Endothelial cell of umbilical vein (primary cell): ENCODE results near the gene ACVR1C.

Experiments used
- CTCF ChIP-seq, 2 donors: IDR thresholded peaks; 1 replicate in 1 of 2; 2 replicates in 1 of 2; pipeline ENCODE4 v1.5.1; 2011; ENCODE audit warnings: low read length in 2 of 2, mild to moderate bottlenecking in 2 of 2, moderate library complexity in 2 of 2, control low read depth in 1 of 2, inconsistent platforms in 1 of 2, low read depth in 1 of 2; ENCODE audit not compliant: insufficient read depth in 1 of 2; ENCODE audit errors: extremely low read depth in 1 of 2
- EZH2 ChIP-seq: IDR thresholded peaks from 2 replicates; pipeline ENCODE4 v1.6.1; 2012; ENCODE audit warnings: borderline replicate concordance, low read depth, mild to moderate bottlenecking, moderate library complexity, low read length, inconsistent platforms; ENCODE audit not compliant: severe bottlenecking
- GATA2 ChIP-seq: IDR thresholded peaks from 2 replicates; pipeline ENCODE4 v1.7.0; 2011; ENCODE audit warnings: low read depth, mild to moderate bottlenecking, moderate library complexity, mixed read lengths, low read length; ENCODE audit not compliant: insufficient read length, insufficient read depth
- MAX ChIP-seq: IDR thresholded peaks from 2 replicates; pipeline ENCODE4 v1.6.1; 2011; ENCODE audit not compliant: insufficient read depth, insufficient read length
- MYC ChIP-seq: IDR thresholded peaks from one replicate; pipeline ENCODE4 v1.6.1; 2011; ENCODE audit warnings: mild to moderate bottlenecking, low read depth, low read length
- POLR2A ChIP-seq: IDR thresholded peaks from 2 replicates; pipeline ENCODE4 v1.6.1; 2012; ENCODE audit warnings: low read depth, mild to moderate bottlenecking, control low read depth, low read length
- POLR2AphosphoS5 ChIP-seq: IDR thresholded peaks from 2 replicates; pipeline ENCODE4 v1.6.1; 2012; ENCODE audit warnings: low read depth, mild to moderate bottlenecking, control low read depth, low read length, moderate library complexity; ENCODE audit not compliant: insufficient read depth

- TF ChIP-seq EZH2 (no peak), POLR2AphosphoS5 (no peak), CTCF (IDR thresholded peaks at IDR 0.05; ENCODE audit: extremely low read depth in 1 of 2, insufficient read depth in 1 of 2, low read depth in 1 of 2, low read length in 2 of 2) (no peak), POLR2A (no peak), GATA2 (no peak), MYC (no peak), MAX (no peak)
These were observed 69.2 kb downstream of the ACVR1C start for GRCh38 chr2:157559461-157559860.
